Cardiac fibroblast (primary cell): ENCODE data around the gene INTS15.

Experiments used
- DNase-seq, 2 donors: peaks; one replicate each; pipeline versions ENCODE4 v3.0.0 to v3.0.0-alpha.2; 2010; ENCODE audit warnings: low read depth in 2 of 2
- H3K4me3 ChIP-seq, 2 donors: replicated peaks in 1 of 2; 1 replicate in 1 of 2; 2 replicates in 1 of 2; pipeline ENCODE4 v1.5.1; 2011; ENCODE audit warnings: low read depth in 2 of 2, low read length in 2 of 2, mild to moderate bottlenecking in 2 of 2, moderate library complexity in 1 of 2
- TF ChIP-seq, protein P1 (sequence below): IDR thresholded peaks from one replicate; pipeline ENCODE4 v1.5.1; 2011; ENCODE audit warnings: low read depth, mild to moderate bottlenecking, low read length, inconsistent platforms

The INTS15 gene

GRCh38 chr7:6654113-6654841, 64.5 kb downstream of the INTS15 start:
- TF ChIP-seq, protein P1, sequence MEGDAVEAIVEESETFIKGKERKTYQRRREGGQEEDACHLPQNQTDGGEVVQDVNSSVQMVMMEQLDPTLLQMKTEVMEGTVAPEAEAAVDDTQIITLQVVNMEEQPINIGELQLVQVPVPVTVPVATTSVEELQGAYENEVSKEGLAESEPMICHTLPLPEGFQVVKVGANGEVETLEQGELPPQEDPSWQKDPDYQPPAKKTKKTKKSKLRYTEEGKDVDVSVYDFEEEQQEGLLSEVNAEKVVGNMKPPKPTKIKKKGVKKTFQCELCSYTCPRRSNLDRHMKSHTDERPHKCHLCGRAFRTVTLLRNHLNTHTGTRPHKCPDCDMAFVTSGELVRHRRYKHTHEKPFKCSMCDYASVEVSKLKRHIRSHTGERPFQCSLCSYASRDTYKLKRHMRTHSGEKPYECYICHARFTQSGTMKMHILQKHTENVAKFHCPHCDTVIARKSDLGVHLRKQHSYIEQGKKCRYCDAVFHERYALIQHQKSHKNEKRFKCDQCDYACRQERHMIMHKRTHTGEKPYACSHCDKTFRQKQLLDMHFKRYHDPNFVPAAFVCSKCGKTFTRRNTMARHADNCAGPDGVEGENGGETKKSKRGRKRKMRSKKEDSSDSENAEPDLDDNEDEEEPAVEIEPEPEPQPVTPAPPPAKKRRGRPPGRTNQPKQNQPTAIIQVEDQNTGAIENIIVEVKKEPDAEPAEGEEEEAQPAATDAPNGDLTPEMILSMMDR, result no peak
- DNase-seq, result no peak
- no peak overlapping the region for H3K4me3 ChIP-seq

DNA sequence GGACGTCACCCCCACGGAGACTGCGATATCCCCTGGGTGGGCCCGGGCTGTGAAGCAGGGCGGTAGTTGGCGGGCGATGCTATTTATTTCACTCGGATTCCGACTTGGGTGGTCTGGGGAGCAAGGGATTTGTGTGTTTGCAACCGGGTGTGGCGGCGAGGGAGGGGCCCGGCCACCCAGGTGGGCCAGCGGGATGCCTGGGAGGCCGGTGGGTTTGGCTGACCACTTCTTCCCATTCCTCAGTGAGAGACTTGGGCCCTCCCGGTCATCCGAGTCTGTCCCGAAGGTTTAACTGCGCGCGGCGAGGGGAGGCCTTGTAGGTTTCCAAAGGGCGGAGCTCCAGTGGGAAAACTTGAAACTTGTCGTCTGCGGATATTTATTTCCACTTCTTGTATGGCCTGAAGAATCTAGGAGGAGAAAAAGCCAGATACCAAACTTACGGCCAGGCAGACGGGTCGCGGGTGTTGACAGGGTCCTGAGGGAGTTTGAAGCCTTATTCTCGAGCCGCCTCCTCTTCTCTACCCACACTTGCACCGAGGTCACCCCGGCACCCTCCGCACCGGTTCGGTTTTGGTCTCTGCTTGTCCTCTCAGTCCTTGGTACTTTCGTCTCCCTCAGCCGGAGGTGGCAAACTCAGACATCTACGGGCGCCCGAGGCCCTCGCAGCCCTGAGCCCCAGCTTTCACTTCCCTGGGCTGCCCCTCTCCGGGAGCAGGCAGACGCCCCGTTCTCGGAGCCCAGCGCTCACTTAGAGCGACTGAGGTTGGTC, 65.2 kb downstream of the INTS15 start:
- no peak overlapping the region for H3K4me3 ChIP-seq
- DNase-seq, result no peak
- TF ChIP-seq, protein P1, result no peak

DNA sequence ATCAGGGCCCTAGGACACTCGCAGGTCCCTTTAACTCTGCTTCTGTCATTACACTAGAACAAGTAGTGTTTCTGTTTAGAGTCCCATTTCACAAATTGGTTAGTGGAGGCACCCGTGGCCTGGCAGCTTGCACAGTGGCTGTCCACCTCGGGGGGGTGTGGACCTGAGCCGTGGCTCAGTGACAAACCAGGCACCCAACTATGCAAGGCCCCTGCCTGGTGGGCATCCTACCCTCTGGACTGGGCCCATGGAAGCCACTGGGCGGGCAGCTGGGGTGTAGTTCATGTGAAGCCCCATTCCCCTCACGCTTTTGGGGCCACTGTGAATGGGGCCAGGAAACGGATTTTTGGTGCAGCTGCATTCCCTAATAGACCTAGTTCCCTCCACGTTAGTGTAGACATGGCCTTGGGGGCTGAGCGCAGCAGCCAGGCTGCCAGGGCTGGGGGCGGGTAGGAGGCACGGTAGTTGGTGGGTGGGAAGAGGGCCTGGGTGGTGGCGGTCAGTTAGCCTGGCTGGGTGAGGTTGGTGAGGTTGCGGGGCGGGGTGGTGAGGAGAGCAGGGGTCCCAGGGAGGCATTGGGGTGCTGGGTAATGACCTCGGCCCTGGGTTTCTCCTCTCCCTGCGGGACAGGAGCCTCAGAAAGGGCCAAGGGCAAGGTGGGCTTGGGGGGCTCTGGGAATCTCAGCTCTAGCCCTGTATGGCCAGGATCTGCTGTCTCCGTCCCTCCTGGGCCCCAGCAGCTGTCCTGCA, 66.0 kb downstream of the INTS15 start:
- TF ChIP-seq, protein P1, result no peak
- DNase-seq, result no peak
- H3K4me3 ChIP-seq, result no peak overlapping the region

DNA sequence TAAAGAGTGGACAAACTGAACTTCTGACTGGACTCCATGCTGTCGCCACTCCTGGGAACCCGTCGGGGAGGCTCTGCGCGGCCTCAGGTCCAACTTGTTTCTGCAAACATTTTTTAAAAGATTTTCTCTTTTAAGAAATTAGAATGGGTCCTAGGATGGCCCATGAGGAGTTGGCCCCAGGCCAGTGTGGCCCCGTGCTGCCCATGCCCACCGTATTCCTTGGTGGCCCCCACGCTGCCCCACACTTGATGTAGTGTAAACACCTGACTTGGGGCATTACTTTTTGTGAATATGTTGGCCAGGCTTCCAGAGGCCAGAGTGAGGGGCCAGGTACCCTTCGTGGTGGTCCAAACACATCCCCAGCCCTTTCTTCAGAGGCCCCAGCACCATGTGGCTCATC, 66.6 kb downstream of the INTS15 start:
- DNase-seq, result no peak
- H3K4me3 ChIP-seq, result no peak overlapping the region
- TF ChIP-seq, protein P1, result no peak
